ENCODE results near the gene HINT3.

DNA sequence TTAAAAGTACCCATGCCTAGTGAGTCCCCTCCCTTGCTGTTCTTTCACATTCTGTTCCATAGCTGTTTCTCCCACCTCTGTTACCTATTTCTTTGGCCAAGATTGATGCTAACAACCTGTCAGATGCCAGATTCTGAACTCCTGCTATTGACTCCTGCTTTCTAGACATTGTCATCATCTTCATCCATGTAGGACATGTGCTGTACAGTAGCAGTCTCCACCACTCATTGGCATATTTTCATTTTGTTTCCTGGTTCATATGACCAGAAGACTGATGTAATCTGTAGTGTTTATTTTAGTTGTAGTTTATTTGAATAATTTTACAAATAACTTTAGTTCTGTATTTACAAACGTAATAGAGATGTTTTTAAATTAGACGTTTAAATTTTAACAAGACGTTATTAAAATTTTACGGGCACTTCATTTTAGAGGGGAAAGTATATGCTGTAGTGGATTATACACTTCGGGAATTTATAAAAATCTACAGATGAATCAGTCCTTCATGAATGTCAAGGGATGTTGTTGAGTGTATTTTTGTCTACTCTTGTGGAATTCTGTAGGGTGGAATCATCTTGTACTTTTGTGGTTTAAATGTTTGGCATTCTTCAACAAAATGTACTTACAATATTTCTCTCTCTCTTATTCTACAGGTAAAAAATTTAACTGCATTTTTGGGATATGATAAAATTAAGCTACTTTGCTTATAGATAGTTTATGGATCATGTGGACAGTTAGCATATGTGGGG is 63.9 kb downstream of the HINT3 start:
- no peak for TF ChIP-seq POLR2A (IDR thresholded peaks at IDR 0.05)
- TF ChIP-seq, protein P1, sequence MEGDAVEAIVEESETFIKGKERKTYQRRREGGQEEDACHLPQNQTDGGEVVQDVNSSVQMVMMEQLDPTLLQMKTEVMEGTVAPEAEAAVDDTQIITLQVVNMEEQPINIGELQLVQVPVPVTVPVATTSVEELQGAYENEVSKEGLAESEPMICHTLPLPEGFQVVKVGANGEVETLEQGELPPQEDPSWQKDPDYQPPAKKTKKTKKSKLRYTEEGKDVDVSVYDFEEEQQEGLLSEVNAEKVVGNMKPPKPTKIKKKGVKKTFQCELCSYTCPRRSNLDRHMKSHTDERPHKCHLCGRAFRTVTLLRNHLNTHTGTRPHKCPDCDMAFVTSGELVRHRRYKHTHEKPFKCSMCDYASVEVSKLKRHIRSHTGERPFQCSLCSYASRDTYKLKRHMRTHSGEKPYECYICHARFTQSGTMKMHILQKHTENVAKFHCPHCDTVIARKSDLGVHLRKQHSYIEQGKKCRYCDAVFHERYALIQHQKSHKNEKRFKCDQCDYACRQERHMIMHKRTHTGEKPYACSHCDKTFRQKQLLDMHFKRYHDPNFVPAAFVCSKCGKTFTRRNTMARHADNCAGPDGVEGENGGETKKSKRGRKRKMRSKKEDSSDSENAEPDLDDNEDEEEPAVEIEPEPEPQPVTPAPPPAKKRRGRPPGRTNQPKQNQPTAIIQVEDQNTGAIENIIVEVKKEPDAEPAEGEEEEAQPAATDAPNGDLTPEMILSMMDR (IDR thresholded peaks at IDR 0.05) = no peak
